Tibial nerve (tissue), 4 donors: ENCODE results near the gene RAPGEF5.

Experiments used
- CTCF ChIP-seq, 5 experiments: fragments of 200-600 bp in 3 of 5; fragments of 450-650 bp in 2 of 5; sonication (generic) in 3 of 5; IDR thresholded peaks; one replicate each; pipeline ENCODE4 v1.5.1; 2016 to 2019; ENCODE audit warnings: antibody characterized with exemption in 5 of 5, mild to moderate bottlenecking in 3 of 5, moderate library complexity in 2 of 5
- EP300 ChIP-seq, 2 donors: sonication (generic); formaldehyde crosslinking; IDR thresholded peaks; one replicate each; pipeline ENCODE4 v1.6.1; 2017; ENCODE audit warnings: antibody characterized with exemption in 2 of 2, mild to moderate bottlenecking in 1 of 2
- POLR2A ChIP-seq, 2 donors: fragments of 450-650 bp; IDR thresholded peaks; one replicate each; pipeline ENCODE4 v1.6.1; 2017; ENCODE audit warnings: antibody characterized with exemption in 2 of 2, mild to moderate bottlenecking in 2 of 2, moderate library complexity in 2 of 2

GRCh38 chr7:22088827-22089226 is 268.1 kb downstream of the RAPGEF5 start:
- TF ChIP-seq EP300 (IDR thresholded peaks at IDR 0.05) (no peak), CTCF (IDR thresholded peaks at IDR 0.05) (no peak), POLR2A (IDR thresholded peaks at IDR 0.05) (no peak)
